Lower leg skin (tissue), 4 donors: ENCODE data around the gene MAMDC2. TPM values are rescaled to one million over a fixed set of nuclear protein-coding genes. Genes with fewer than 3 reads are reported as not detected.
"Not testable (repeated sequence)": the region's sequence is repeated elsewhere in the genome, so short reads cannot be mapped to it uniquely, and the experiment has no call there.

Source experiments
- DNase-seq, 2 donors: peaks; one replicate each; pipeline ENCODE4 v3.0.0-alpha.2; 2019; ENCODE audit warnings: low spot score in 2 of 2
- H3K4me3 ChIP-seq: fragments of 200-600 bp; sonication (generic); 2 replicates; pipeline ENCODE4 v1.5.1; 2017; ENCODE audit warnings: mild to moderate bottlenecking, low read depth; ENCODE audit not compliant: poor library complexity, severe bottlenecking
- CTCF ChIP-seq, 3 donors: fragments of 450-650 bp; IDR thresholded peaks; one replicate each; pipeline ENCODE4 v1.5.1; 2016; ENCODE audit warnings: antibody characterized with exemption in 3 of 3, mild to moderate bottlenecking in 3 of 3, moderate library complexity in 2 of 3
- POLR2A ChIP-seq, 2 donors: fragments of 450-650 bp; IDR thresholded peaks; one replicate each; pipeline ENCODE4 v1.6.1; 2016 to 2017; ENCODE audit warnings: antibody characterized with exemption in 2 of 2, mild to moderate bottlenecking in 1 of 2, moderate library complexity in 1 of 2
- WGBS, 2 donors: methylation state at CpG; one replicate each; pipeline ENCODE4 v1.1.5; 2018; 5-methylcytosine and 5-hydroxymethylcytosine counted together
- intact Hi-C: fragments of 100-400 bp; cut with DNase I; formaldehyde crosslinking; loops from one replicate; pipeline ENCODE4 v1.15.0; 2023; ENCODE audit warnings: low total_unique reads
- total RNA-seq, 4 donors: library from RNA; depleted of rRNA; stranded (reverse); fragments of >200 nt; gene quantifications; one replicate each; pipeline ENCODE4 v1.1.0, GENCODE V29; 2016

MAMDC2 gene
- total RNA-seq, 4 donors from 2014 or later: 5.7 to 14.1 (median 9.9) TPM

DNA sequence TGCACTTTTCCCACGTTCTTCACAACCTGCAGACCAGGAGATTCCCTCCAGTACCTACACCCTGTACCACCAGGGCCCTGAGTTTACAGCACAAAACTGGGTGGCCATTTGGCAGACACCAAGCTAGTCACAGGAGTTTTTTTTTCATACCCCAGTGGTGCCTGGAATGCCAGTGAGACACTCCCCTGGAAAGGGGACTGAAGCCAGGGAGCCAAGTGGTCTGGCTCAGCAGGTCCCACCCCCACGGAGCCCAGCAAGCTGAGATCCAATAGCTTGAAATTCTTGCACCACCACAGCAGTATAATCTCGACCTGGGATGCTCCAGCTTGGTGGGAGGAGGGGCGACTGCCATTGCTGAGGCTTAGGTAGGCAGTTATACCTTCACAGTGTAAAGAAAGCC is 188.8 kb downstream of the MAMDC2 start:
- intact Hi-C loops: no loop called here
- no peak for TF ChIP-seq POLR2A (IDR thresholded peaks at IDR 0.05)
- TF ChIP-seq CTCF (IDR thresholded peaks at IDR 0.05): no peak
- 39 to 46% methylated on average over 4 of the region's 4 CpGs for WGBS, 2 donors
- no peak overlapping the region for H3K4me3 ChIP-seq
- no peak for DNase-seq

DNA sequence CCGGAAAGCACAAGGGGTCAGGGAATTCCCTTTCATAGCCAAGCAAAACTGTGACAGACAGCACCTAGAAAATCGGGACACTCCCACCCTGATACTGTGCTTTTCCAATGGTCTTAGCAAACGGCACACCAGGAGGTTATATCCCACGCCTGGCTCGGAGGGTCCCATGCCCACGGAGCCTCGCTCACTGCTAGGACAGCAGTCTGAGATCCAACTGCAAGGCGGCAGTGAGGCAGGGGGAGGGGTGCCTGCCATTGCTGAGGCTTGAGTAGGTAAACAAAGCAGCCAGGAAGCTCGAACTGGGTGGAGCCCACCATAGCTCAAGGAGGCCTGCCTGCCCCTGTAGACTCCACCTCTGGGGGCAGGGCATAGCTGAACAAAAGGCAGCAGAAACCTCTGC is 190.6 kb downstream of the MAMDC2 start:
- intact Hi-C loops, H3K4me3 ChIP-seq: not testable (repeated sequence)
- 86 to 95% methylated on average over 9 of the region's 9 CpGs for WGBS, 2 donors
- DNase-seq: peak in 1 of 2 donors; percentile 81

- WGBS, 2 donors: 94 to 95% methylated on average over 1 of the region's 1 CpG
- intact Hi-C loops, H3K4me3 ChIP-seq, DNase-seq: not testable (repeated sequence)
These were observed 202.3 kb downstream of the MAMDC2 start for GRCh38 chr9:70245952-70246351.

DNA sequence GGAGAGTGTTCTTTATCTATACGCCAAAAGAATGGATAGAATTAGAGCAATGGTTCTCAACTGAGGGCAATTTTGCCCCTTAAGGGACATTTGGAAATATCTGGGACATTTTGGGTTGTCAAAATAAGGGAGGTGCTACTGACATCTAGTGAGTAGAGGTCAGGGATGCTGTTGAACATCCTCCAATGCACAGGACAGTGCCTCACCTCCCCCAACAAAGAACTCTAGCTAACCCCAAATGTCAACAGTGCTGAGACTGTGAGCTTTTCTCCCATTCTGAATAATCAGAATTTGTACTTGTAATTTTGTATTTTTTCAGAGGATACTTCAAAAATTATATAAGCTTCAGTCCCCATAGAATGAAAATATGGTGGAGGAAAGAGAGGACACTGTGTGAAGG is 206.6 kb downstream of the MAMDC2 start:
- 96 to 100% methylated on average over 1 of the region's 1 CpG for WGBS, 2 donors
- intact Hi-C loops: no loop called here
- TF ChIP-seq CTCF (IDR thresholded peaks at IDR 0.05) (no peak), POLR2A (IDR thresholded peaks at IDR 0.05) (no peak)
- H3K4me3 ChIP-seq: no peak overlapping the region
- no peak for DNase-seq

DNA sequence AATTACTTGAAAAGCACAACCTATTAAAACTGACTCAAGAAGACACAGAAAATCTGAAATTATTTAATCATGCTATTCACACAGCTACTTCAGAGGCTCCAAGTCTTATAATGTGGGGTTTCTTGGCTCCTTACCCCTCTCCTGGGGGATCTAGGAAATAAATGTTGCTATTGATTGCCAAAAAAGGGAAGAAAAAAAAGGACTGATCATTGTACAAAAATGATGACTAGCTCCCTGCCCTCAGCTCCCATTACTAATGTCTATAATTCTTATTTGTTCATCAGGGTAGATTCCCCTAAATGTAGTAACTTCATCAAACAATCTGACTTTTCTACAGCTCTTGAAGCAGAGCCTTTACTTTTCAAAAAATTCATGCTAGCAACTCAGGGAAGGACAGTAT is 211.8 kb downstream of the MAMDC2 start:
- DNase-seq: no peak
- intact Hi-C loops: no loop called here
- TF ChIP-seq CTCF (IDR thresholded peaks at IDR 0.05): no peak
- no peak for TF ChIP-seq POLR2A (IDR thresholded peaks at IDR 0.05)
- H3K4me3 ChIP-seq: no peak overlapping the region

DNA sequence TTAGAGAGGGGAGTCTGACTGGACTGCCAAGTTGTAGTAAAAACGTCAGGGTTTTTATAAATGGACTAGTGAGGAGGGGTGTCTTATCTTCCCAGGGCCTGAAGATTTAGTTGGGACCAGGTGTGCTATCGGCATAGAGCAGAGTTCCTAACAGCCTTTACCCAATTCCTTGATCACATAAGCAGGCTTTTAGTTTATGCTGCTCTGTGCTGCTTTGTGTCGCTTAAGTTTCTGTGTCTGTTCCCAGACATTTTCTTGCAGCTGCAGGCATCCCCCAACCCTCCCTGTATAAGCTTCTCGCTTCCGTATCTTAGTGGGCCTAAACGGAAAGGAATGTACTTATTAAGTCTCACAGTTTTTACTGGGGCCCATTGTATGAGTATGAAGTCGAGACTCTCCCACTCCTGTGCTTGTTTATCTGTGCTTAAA is 212.5 kb downstream of the MAMDC2 start:
- DNase-seq: no peak
- WGBS, 2 donors: 37 to 41% methylated on average over 7 of the region's 7 CpGs
- H3K4me3 ChIP-seq: no peak overlapping the region
- intact Hi-C loops: no loop called here
- TF ChIP-seq CTCF (IDR thresholded peaks at IDR 0.05): no peak

GRCh38 chr9:70257502-70257901 is 213.9 kb downstream of the MAMDC2 start:
- TF ChIP-seq POLR2A (IDR thresholded peaks at IDR 0.05): no peak
- no peak for TF ChIP-seq CTCF (IDR thresholded peaks at IDR 0.05)
- DNase-seq: no peak
- WGBS, 2 donors: 57 to 62% methylated on average over 3 of the region's 3 CpGs
- intact Hi-C loops: no loop called here
- H3K4me3 ChIP-seq: no peak overlapping the region
